Peyer's patch (tissue), 4 donors: ENCODE results near the gene NKIRAS2. TPM values are rescaled to one million over a fixed set of nuclear protein-coding genes. Genes with fewer than 3 reads are reported as not detected.

ENCODE experiments used
- DNase-seq, 3 donors: peaks; one replicate each; pipeline ENCODE4 v3.0.0-alpha.2; 2017 to 2019
- H3K27ac ChIP-seq, 4 donors: fragments of 200-600 bp; sonication (generic); one replicate each; pipeline ENCODE4 v1.5.1; 2016 to 2019
- H3K27me3 ChIP-seq, 2 donors: fragments of 200-600 bp; sonication (generic); one replicate each; pipeline ENCODE4 v1.5.1; 2019
- H3K36me3 ChIP-seq, 3 donors: fragments of 200-600 bp; sonication (generic); one replicate each; pipeline ENCODE4 v1.5.1; 2016 to 2019
- H3K4me1 ChIP-seq, 4 donors: fragments of 200-600 bp; sonication (generic); one replicate each; pipeline ENCODE4 v1.5.1; 2016 to 2019
- H3K4me3 ChIP-seq, 4 donors: fragments of 200-600 bp; sonication (generic); 1 replicate in 3 of 4; 2 replicates in 1 of 4; pipeline ENCODE4 v1.5.1; 2016 to 2019; ENCODE audit warnings: mild to moderate bottlenecking in 1 of 4
- H3K9me3 ChIP-seq, 4 donors: fragments of 200-600 bp; sonication (generic); one replicate each; pipeline ENCODE4 v1.5.1; 2016 to 2019; ENCODE audit warnings: mild to moderate bottlenecking in 1 of 4
- CTCF ChIP-seq, 6 experiments: fragments of 450-650 bp in 4 of 6; fragments of 200-600 bp in 2 of 6; sonication (generic) in 1 of 6; IDR thresholded peaks; one replicate each; pipeline ENCODE4 v1.5.1; 2017 to 2019; ENCODE audit warnings: antibody characterized with exemption in 6 of 6, mild to moderate bottlenecking in 3 of 6, moderate library complexity in 1 of 6
- POLR2A ChIP-seq, 2 donors: fragments of 450-650 bp; IDR thresholded peaks; one replicate each; pipeline ENCODE4 v1.5.1; 2017; ENCODE audit warnings: antibody characterized with exemption in 2 of 2, mild to moderate bottlenecking in 2 of 2, moderate library complexity in 2 of 2
- total RNA-seq, 4 donors: library from RNA; depleted of rRNA; stranded (reverse); fragments of >200 nt; gene quantifications; one replicate each; pipeline ENCODE4 v1.1.0, GENCODE V29; 2016

NKIRAS2 gene
- total RNA-seq: 10 to 100 TPM; 22.1 to 38.1 (median 31.1) TPM

DNA sequence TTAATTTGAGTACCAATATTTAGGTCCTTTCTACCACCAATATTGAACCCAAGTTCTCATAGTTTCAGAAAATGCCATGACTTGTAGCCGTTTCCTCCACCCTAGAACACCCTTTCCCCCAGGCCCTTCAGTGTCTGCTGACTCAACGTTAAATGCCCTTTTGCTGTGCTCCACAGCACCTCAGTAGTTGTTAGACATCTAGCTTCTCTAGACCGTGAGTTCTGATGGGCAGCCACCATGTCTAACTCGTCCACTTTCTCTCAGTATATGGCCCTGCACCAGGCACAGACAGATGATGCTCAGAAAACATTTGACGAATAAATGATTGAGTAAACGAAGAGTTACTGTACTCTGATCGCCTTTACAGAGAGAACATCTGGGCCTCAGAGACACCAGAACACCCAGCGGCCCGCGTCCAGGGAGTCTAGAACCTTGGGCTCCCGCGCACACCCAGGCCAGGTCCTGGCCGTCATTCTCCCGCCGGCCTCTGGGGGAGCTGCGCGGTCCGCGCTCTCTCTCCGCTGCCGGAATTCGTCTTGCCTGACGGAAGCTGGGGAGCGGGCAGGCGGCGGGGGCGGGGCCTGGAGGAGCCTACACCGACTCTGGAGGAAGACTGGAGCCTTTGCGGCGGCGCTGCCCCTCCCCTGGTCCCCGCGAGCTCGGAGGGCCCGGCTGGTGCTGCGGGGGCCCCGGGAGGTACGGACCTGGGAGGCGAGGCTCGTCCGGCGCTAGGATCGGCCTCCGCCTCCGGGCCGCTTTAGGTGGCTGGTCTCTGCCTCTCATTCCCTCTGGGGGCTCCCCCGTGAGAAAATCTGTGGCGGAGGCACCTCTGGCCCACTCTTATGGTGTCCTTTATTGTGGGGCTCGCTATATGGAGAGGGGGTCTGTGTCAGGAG lies at the start of gene NKIRAS2:
TSS of gene NKIRAS2 (plus strand) at position 582 of the 896 bp plus-strand sequence. CDS start 1,488 bp downstream, outside the sequence.
- peaks cover 0 to 24% (median 0%) of the 10 kb centered on the region in 3 donors for H3K36me3 ChIP-seq
- no peaks in the 10 kb centered on the region for H3K9me3 ChIP-seq
- DNase-seq: peak; percentile 93 to 97 (median 95)
- H3K27ac ChIP-seq: peak within 1 kb of the TSS; percentile 68 to 80 (median 78)
- H3K27me3 ChIP-seq: no peaks in the 10 kb centered on the region
- peak within 1 kb of the TSS; percentile 62 to 76 (median 72) for H3K4me3 ChIP-seq
- H3K4me1 ChIP-seq: peaks cover 0 to 45% (median 6%) of the 10 kb centered on the region in 4 donors
- TF ChIP-seq CTCF (IDR thresholded peaks at IDR 0.05) (peak; percentile 91 to 97 (median 94)), POLR2A (IDR thresholded peaks at IDR 0.05) (peak; percentile 45 to 55)

- no peaks in the 10 kb centered on the region for H3K9me3 ChIP-seq
- H3K4me1 ChIP-seq: peaks cover 0 to 22% (median 7%) of the 10 kb centered on the region in 4 donors
- TF ChIP-seq POLR2A (IDR thresholded peaks at IDR 0.05): no peak
- TF ChIP-seq CTCF (IDR thresholded peaks at IDR 0.05): no peak
- no peak overlapping the region for H3K4me3 ChIP-seq
- DNase-seq: no peak
- peaks cover 0 to 63% (median 0%) of the 10 kb centered on the region in 3 donors for H3K36me3 ChIP-seq
- H3K27ac ChIP-seq: peak overlapping the region in 1 of 4 donors; percentile 46
- H3K27me3 ChIP-seq: no peaks in the 10 kb centered on the region
These were observed 49.0 kb upstream of the NKIRAS2 start for GRCh38 chr17:41970901-41971331.

GRCh38 chr17:41971721-41972523 lies 48.0 kb upstream of the NKIRAS2 start:
- Histone ChIP-seq H3K4me1 (peaks cover 0 to 22% (median 7%) of the 10 kb centered on the region in 4 donors), H3K27ac (peak overlapping the region in 2 of 4 donors; percentile 60 to 76), H3K9me3 (no peaks in the 10 kb centered on the region), H3K4me3 (no peak overlapping the region), H3K27me3 (no peaks in the 10 kb centered on the region), H3K36me3 (peaks cover 0 to 73% (median 0%) of the 10 kb centered on the region in 3 donors)
- TF ChIP-seq POLR2A (IDR thresholded peaks at IDR 0.05) (no peak), CTCF (IDR thresholded peaks at IDR 0.05) (peak in 1 of 6 experiments; percentile 17)
- DNase-seq: no peak

- TF ChIP-seq POLR2A (IDR thresholded peaks at IDR 0.05) (no peak), CTCF (IDR thresholded peaks at IDR 0.05) (no peak)
- Histone ChIP-seq H3K27me3 (no peaks in the 10 kb centered on the region), H3K4me3 (no peak overlapping the region), H3K9me3 (no peaks in the 10 kb centered on the region), H3K4me1 (peaks cover 0 to 17% (median 5%) of the 10 kb centered on the region in 4 donors), H3K27ac (peak overlapping the region; percentile 9 to 76 (median 45)), H3K36me3 (peaks cover 0 to 82% (median 0%) of the 10 kb centered on the region in 3 donors)
- DNase-seq: peak in 2 of 3 donors; percentile 83 to 86
These were observed 47.1 kb upstream of the NKIRAS2 start for GRCh38 chr17:41972571-41973407.
